Measurements from ENCODE around the gene PLB1. TPM values are rescaled to one million over a fixed set of nuclear protein-coding genes. Genes with fewer than 3 reads are reported as not detected.

The PLB1 gene
- total and polyA plus RNA-seq, 9 of the 15 experiments (the other 6 are each of a cell fraction or from before 2014, with no cell fraction given), result 0.01 to 0.09 (median 0.07) TPM; not detected in 2

DNA sequence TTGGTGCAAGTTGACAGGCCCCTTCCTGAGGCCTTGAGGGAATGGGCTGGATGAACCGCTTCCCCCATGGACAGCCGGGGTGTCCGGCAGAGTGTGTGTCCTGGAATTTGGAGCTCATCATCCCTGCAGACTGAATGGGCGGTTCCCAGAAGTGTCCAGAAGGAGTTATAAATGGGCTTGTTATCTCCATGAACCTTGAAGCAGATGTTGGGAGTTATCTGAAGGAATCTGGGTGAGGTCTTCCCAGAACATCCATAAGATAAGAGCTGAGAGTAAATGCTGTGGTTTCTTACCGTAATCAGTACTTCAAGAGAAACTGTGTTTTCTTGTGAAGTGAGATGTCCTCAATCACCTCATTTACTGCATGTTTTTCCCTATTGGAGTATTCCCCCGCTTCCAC is 21.1 kb downstream of the PLB1 start (continued):
- TF ChIP-seq DACH1 (IDR thresholded peaks at IDR 0.05; ENCODE audit: partially characterized antibody) (no peak), HDAC3 (IDR thresholded peaks at IDR 0.05; ENCODE audit: borderline replicate concordance, partially characterized antibody) (peak; percentile 81), ZNF23 (CRISPR knock-in tag; IDR thresholded peaks at IDR 0.05) (no peak), POLR2A (conservative IDR thresholded peaks at IDR 0.05) (no peak), ADNP (tag; IDR thresholded peaks at IDR 0.05) (0 out of 2 replicates have a peak, but pooled peaks have one; percentile 17), MYNN (IDR thresholded peaks at IDR 0.05) (no peak), MYNN (CRISPR knock-in tag; IDR thresholded peaks at IDR 0.05) (no peak), POLR3A (IDR thresholded peaks at IDR 0.05; ENCODE audit: borderline replicate concordance, extremely low read depth, insufficient read depth, insufficient read length) (no peak), ZBTB11 (CRISPR knock-in tag; IDR thresholded peaks at IDR 0.05) (no peak), RBM34 (IDR thresholded peaks at IDR 0.05; ENCODE audit: borderline replicate concordance, insufficient read depth, low read length) (no peak), ZFP36 (IDR thresholded peaks at IDR 0.05; ENCODE audit: low read depth, low read length, partially characterized antibody) (no peak), FOXK1 (CRISPR knock-in tag; IDR thresholded peaks at IDR 0.05; ENCODE audit: borderline replicate concordance) (no peak), HOXB6 (CRISPR knock-in tag; IDR thresholded peaks at IDR 0.05; ENCODE audit: borderline replicate concordance) (no peak), TCF15 (CRISPR knock-in tag; IDR thresholded peaks at IDR 0.05) (no peak), ILK (tag; IDR thresholded peaks at IDR 0.05; ENCODE audit: borderline replicate concordance, low read depth) (no peak), FOXM1 (IDR thresholded peaks at IDR 0.05; ENCODE audit: low read depth) (peak; percentile 92; the same call in 1 of the 2 replicates), FOXM1 (CRISPR knock-in tag; IDR thresholded peaks at IDR 0.05; ENCODE audit: low read depth) (no peak), PYGO2 (tag; IDR thresholded peaks at IDR 0.05) (peak; percentile 91), NR2C2 (CRISPR knock-in tag; IDR thresholded peaks at IDR 0.05) (no peak), NR2C2 (tag; IDR thresholded peaks at IDR 0.05) (no peak), ZBTB2 (IDR thresholded peaks at IDR 0.05) (no peak), SRSF9 (IDR thresholded peaks at IDR 0.05; ENCODE audit: borderline replicate concordance, low read depth, low read length) (no peak), ZNF311 (CRISPR knock-in tag; IDR thresholded peaks at IDR 0.05) (peak; percentile 47; the same call in 1 of the 2 replicates)
- TF ChIP-seq, protein P1, sequence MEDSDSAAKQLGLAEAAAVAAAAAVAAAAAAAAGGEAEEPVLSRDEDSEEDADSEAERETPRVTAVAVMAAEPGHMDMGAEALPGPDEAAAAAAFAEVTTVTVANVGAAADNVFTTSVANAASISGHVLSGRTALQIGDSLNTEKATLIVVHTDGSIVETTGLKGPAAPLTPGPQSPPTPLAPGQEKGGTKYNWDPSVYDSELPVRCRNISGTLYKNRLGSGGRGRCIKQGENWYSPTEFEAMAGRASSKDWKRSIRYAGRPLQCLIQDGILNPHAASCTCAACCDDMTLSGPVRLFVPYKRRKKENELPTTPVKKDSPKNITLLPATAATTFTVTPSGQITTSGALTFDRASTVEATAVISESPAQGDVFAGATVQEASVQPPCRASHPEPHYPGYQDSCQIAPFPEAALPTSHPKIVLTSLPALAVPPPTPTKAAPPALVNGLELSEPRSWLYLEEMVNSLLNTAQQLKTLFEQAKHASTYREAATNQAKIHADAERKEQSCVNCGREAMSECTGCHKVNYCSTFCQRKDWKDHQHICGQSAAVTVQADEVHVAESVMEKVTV (CRISPR knock-in tag; IDR thresholded peaks at IDR 0.05), result 0 out of 2 replicates have a peak, but pooled peaks have one; percentile 21

All from K562 (cell line).